ENCODE results near the gene BASP1. TPM values are rescaled to one million over a fixed set of nuclear protein-coding genes. Genes with fewer than 3 reads are reported as not detected.
"Not testable (repeated sequence)": the region's sequence is repeated elsewhere in the genome, so short reads cannot be mapped to it uniquely, and the experiment has no call there.

BASP1 gene
- total RNA-seq, 6 experiments from 2014 or later = 101 to 158 (median 151) TPM

GRCh38 chr5:17187011-17187785, 30.2 kb upstream of the BASP1 start:
- Mint-ChIP-seq H3K4me3 (peak overlapping the region; percentile 49; the same call in 1 of the 2 replicates), H3K27ac (peak overlapping the region; percentile 85), H3K36me3 (ENCODE audit: low read depth) (no peaks in the 10 kb centered on the region; the same call in 1 of the 2 replicates), H3K9me3 (no peaks in the 10 kb centered on the region; the same call in 1 of the 2 replicates), H3K27me3 (ENCODE audit: insufficient read depth) (peaks cover 1% of the 10 kb centered on the region; the same call in 1 of the 2 replicates), H3K4me1 (ENCODE audit: low read depth) (peaks cover 92% of the 10 kb centered on the region)
- TF ChIP-seq CTCF (IDR thresholded peaks at IDR 0.05) = no peak
- peak; percentile 19 for DNase-seq

GRCh38 chr5:17187786-17188170, 29.7 kb upstream of the BASP1 start:
- H3K4me1 Mint-ChIP-seq (ENCODE audit: low read depth) = peaks cover 92% of the 10 kb centered on the region
- H3K4me3 Mint-ChIP-seq = peak overlapping the region; percentile 49
- no peak for TF ChIP-seq CTCF (IDR thresholded peaks at IDR 0.05)
- no peak for DNase-seq
- H3K9me3 Mint-ChIP-seq = no peaks in the 10 kb centered on the region
- H3K36me3 Mint-ChIP-seq (ENCODE audit: low read depth) = no peaks in the 10 kb centered on the region
- H3K27ac Mint-ChIP-seq = peak overlapping the region; percentile 85
- H3K27me3 Mint-ChIP-seq (ENCODE audit: insufficient read depth) = peaks cover 1% of the 10 kb centered on the region; the same call in 1 of the 2 replicates

- peaks cover 77% of the 10 kb centered on the region for H3K4me1 Mint-ChIP-seq (ENCODE audit: low read depth)
- peak; percentile 67 for DNase-seq
- no peaks in the 10 kb centered on the region for H3K9me3 Mint-ChIP-seq
- peak; percentile 98 for TF ChIP-seq CTCF (IDR thresholded peaks at IDR 0.05)
- H3K36me3 Mint-ChIP-seq (ENCODE audit: low read depth) = no peaks in the 10 kb centered on the region
- peak overlapping the region; percentile 84 for H3K27ac Mint-ChIP-seq
- peak overlapping the region; percentile 80 for H3K4me3 Mint-ChIP-seq
- peaks cover 1% of the 10 kb centered on the region; the same call in 1 of the 2 replicates for H3K27me3 Mint-ChIP-seq (ENCODE audit: insufficient read depth)
Observed at GRCh38 chr5:17189381-17190036, 27.9 kb upstream of the BASP1 start.

GRCh38 chr5:17190242-17190778, 27.1 kb upstream of the BASP1 start:
- Mint-ChIP-seq H3K27me3 (ENCODE audit: insufficient read depth) (peaks cover 1% of the 10 kb centered on the region; the same call in 1 of the 2 replicates), H3K4me3 (peak overlapping the region; percentile 80), H3K36me3 (ENCODE audit: low read depth) (no peaks in the 10 kb centered on the region), H3K4me1 (ENCODE audit: low read depth) (peaks cover 68% of the 10 kb centered on the region), H3K27ac (peak overlapping the region; percentile 84), H3K9me3 (no peaks in the 10 kb centered on the region)
- peak; percentile 98 for TF ChIP-seq CTCF (IDR thresholded peaks at IDR 0.05)
- DNase-seq = peak; percentile 80

GRCh38 chr5:17190799-17191391, 26.5 kb upstream of the BASP1 start:
- H3K9me3 Mint-ChIP-seq = no peaks in the 10 kb centered on the region
- H3K27ac Mint-ChIP-seq = peak overlapping the region; percentile 84
- peak; percentile 24 for TF ChIP-seq CTCF (IDR thresholded peaks at IDR 0.05)
- peaks cover 63% of the 10 kb centered on the region for H3K4me1 Mint-ChIP-seq (ENCODE audit: low read depth)
- peak overlapping the region; percentile 80 for H3K4me3 Mint-ChIP-seq
- H3K27me3 Mint-ChIP-seq (ENCODE audit: insufficient read depth) = peaks cover 1% of the 10 kb centered on the region; the same call in 1 of the 2 replicates
- H3K36me3 Mint-ChIP-seq (ENCODE audit: low read depth) = no peaks in the 10 kb centered on the region
- peak; percentile 60 for DNase-seq

- DNase-seq; H3K4me3 Mint-ChIP-seq; H3K27ac Mint-ChIP-seq; H3K27me3 Mint-ChIP-seq (ENCODE audit: insufficient read depth); H3K36me3 Mint-ChIP-seq (ENCODE audit: low read depth); H3K9me3 Mint-ChIP-seq: not testable (repeated sequence)
- H3K4me1 Mint-ChIP-seq (ENCODE audit: low read depth) = peaks cover 58% of the 10 kb centered on the region
Observed at GRCh38 chr5:17191574-17191973, 25.9 kb upstream of the BASP1 start.
